A549 (cell line): ENCODE results near the gene LCK. TPM values are rescaled to one million over a fixed set of nuclear protein-coding genes. Genes with fewer than 3 reads are reported as not detected.

Experiments
- ATAC-seq, 2 experiments: fragments of 200-7000 bp in 1 of 2; fragments of >200 bp in 1 of 2; cut with Nextera tagmentation in 1 of 2; cut with Tn5 transposase in 1 of 2; 3 replicates each; pipeline versions ENCODE4 v1.8.0 to v1.9.1; 2018 to 2020; ENCODE audit warnings: mild to moderate bottlenecking in 1 of 2, moderate library complexity in 1 of 2
- CTCF ChIA-PET: fragments of 300-600 bp; sonication (Branson Sonifier 250); formaldehyde crosslinking; extraction: SDS; loops from one replicate; lab custom pipeline; 2021; ENCODE audit warnings: antibody characterized with exemption, inconsistent platforms; lab: Yijun Ruan, JAX
- POLR2A ChIA-PET: fragments of 350-600 bp; formaldehyde crosslinking; extraction: SDS; loops from one replicate; lab custom pipeline; 2021; ENCODE audit warnings: antibody characterized with exemption, inconsistent platforms; lab: Yijun Ruan, JAX
- DNase-seq, 2 experiments: peaks; one replicate each; pipeline versions ENCODE4 v3.0.0 to v3.0.0-alpha.2; 2011 to 2016; ENCODE audit warnings: low read depth in 1 of 2, low spot score in 1 of 2
- FAIRE-seq: peaks from 2 replicates; lab custom pipeline; 2011; peaks lifted over from hg19 to GRCh38; lab: Jason Lieb, UNC
- H3K27ac ChIP-seq, 2 experiments: fragments of >200 bp; sonication (Bioruptor Twin); formaldehyde crosslinking; 3 replicates each; pipeline ENCODE4 v1.5.1; 2016 to 2017
- H3K4me1 ChIP-seq: fragments of >200 bp; sonication (Bioruptor Twin); formaldehyde crosslinking; 3 replicates; pipeline ENCODE4 v1.6.1; 2016
- H3K4me2 ChIP-seq: fragments of >200 bp; sonication (Bioruptor Twin); formaldehyde crosslinking; 3 replicates; pipeline ENCODE4 v1.6.1; 2016
- H3K4me3 ChIP-seq: fragments of >200 bp; sonication (Bioruptor Twin); formaldehyde crosslinking; 3 replicates; pipeline ENCODE4 v1.5.1; 2016
- H3K9me3 ChIP-seq: fragments of >200 bp; sonication (Bioruptor Twin); formaldehyde crosslinking; 3 replicates; pipeline ENCODE4 v1.6.1; 2016
- ATOH8 ChIP-seq: fragments of 250-450 bp; sonication (Bioruptor Pico); IDR thresholded peaks from 2 replicates; pipeline ENCODE4 v1.5.0; 2020; ENCODE audit warnings: low read depth, mild to moderate bottlenecking, moderate library complexity
- CBX8 ChIP-seq: fragments of 200-600 bp; sonication (generic); IDR thresholded peaks from 2 replicates; pipeline ENCODE4 v1.6.1; 2016
- CHD2 ChIP-seq: fragments of 150-350 bp; IDR thresholded peaks from 2 replicates; pipeline ENCODE4 v1.6.1; 2014; ENCODE audit warnings: low read length; ENCODE audit not compliant: partially characterized antibody
- CTCF ChIP-seq: fragments of >200 bp; sonication (Bioruptor Twin); formaldehyde crosslinking; IDR thresholded peaks from 3 replicates; pipeline ENCODE4 v1.5.1; 2016
- EHMT2 ChIP-seq: fragments of 200-600 bp; sonication (generic); IDR thresholded peaks from 2 replicates; pipeline ENCODE4 v1.6.1; 2016; ENCODE audit warnings: antibody characterized with exemption, low read depth, mild to moderate bottlenecking, moderate library complexity
- ELK1 ChIP-seq: fragments of 150-350 bp; IDR thresholded peaks from 2 replicates; pipeline ENCODE4 v1.6.1; 2014; ENCODE audit warnings: low read depth, mild to moderate bottlenecking, low read length
- EP300 ChIP-seq, 2 experiments: fragments of >200 bp; sonication (Bioruptor Twin); formaldehyde crosslinking; IDR thresholded peaks; 2 replicates in 1 of 2; 3 replicates in 1 of 2; pipeline ENCODE4 v1.6.1; 2016 to 2017
- HEYL ChIP-seq: fragments of 250-450 bp; sonication (Bioruptor Pico); IDR thresholded peaks from 2 replicates; pipeline ENCODE4 v1.8.0; 2021; ENCODE audit warnings: mild to moderate bottlenecking, moderate library complexity
- JUNB ChIP-seq: fragments of >200 bp; sonication (Bioruptor Twin); formaldehyde crosslinking; IDR thresholded peaks from 2 replicates; pipeline ENCODE4 v1.6.1; 2016
- NFE2L2 ChIP-seq: fragments of 150-350 bp; conservative IDR thresholded peaks from 2 replicates; pipeline ENCODE4 v1.6.1; 2014; ENCODE audit warnings: low read length
- PBX3 ChIP-seq: IDR thresholded peaks from 2 replicates; pipeline ENCODE4 v1.6.1; 2012
- POLR2A ChIP-seq: IDR thresholded peaks from 2 replicates; pipeline ENCODE4 v1.6.1; 2012; ENCODE audit warnings: mild to moderate bottlenecking, low read length
- ZFP36 ChIP-seq: fragments of 450-650 bp; IDR thresholded peaks from 2 replicates; pipeline ENCODE4 v1.6.1; 2014; ENCODE audit warnings: borderline replicate concordance; ENCODE audit not compliant: partially characterized antibody
- ZSCAN20 ChIP-seq: fragments of 250-450 bp; sonication (Bioruptor Pico); IDR thresholded peaks from 2 replicates; pipeline ENCODE4 v1.8.0; 2022; ENCODE audit warnings: mild to moderate bottlenecking, moderate library complexity
- WGBS: methylation state at CpG from one replicate; pipeline ENCODE4 v1.1.6; 2017; ENCODE audit errors: missing lambda C conversion rate; 5-methylcytosine and 5-hydroxymethylcytosine counted together
- polyA plus RNA-seq, 4 experiments: library from polyadenylated mRNA; depleted of rRNA in 3 of 4; stranded (reverse); fragments of >200 nt; fragmentation: RNase III in 1 of 4; extraction: RNeasy Plus Mini Kit Qiagen cat#74134 plus additional on column Dnase treatment in 1 of 4; gene quantifications; 2 replicates in 3 of 4; 3 replicates in 1 of 4; pipeline ENCODE4 v1.2.3, GENCODE V29; 2011 to 2017

LCK gene
- polyA plus RNA-seq, 2 of the 4 experiments (the other 2 are of a cell fraction), result 0.03 TPM; not detected in 1

GRCh38 chr1:32303358-32303757 lies 52.3 kb downstream of the LCK start:
- ATAC-seq (no peak), FAIRE-seq (no peak), DNase-seq (no peak)
- no peak overlapping the region for H3K4me2 ChIP-seq
- peaks cover 10% of the 10 kb centered on the region; the same call in 2 of the 3 replicates for H3K9me3 ChIP-seq
- no peak overlapping the region for H3K4me3 ChIP-seq
- ChIA-PET CTCF (interaction anchor here (0.6 to 2.1 kb wide), 5 partner anchors 9 to 345 kb away, joined by 3 to 7 read pairs (median 4); no protein-coding TSS in a partner anchor), POLR2A (no interaction called here)
- H3K4me1 ChIP-seq, result peaks cover 10% of the 10 kb centered on the region; the same call in 2 of the 3 replicates
- H3K27ac ChIP-seq, result no peak overlapping the region
- 86% methylated on average over 3 of the region's 3 CpGs for WGBS
- no peak for TF ChIP-seq EP300 (IDR thresholded peaks at IDR 0.05)
- TF ChIP-seq CHD2, result no peak
- no peak for TF ChIP-seq HEYL (CRISPR knock-in tag)
- TF ChIP-seq CTCF, result no peak
- no peak for TF ChIP-seq POLR2A
- no peak for TF ChIP-seq CBX8
- TF ChIP-seq ELK1, result no peak
- TF ChIP-seq, all 56 proteins: peak for 0

GRCh38 chr1:32303997-32304622 lies 53.0 kb downstream of the LCK start:
- WGBS, result 93% methylated on average over 3 of the region's 3 CpGs
- TF ChIP-seq PBX3 (no peak), NFE2L2 (no peak), POLR2A (no peak), JUNB (no peak), ATOH8 (no peak), EHMT2 (no peak), ZSCAN20 (CRISPR knock-in tag) (no peak), EP300 (IDR thresholded peaks at IDR 0.05) (no peak)
- Histone ChIP-seq H3K4me1 (peaks cover 15% of the 10 kb centered on the region; the same call in 2 of the 3 replicates), H3K27ac (no peak overlapping the region), H3K9me3 (peaks cover 10% of the 10 kb centered on the region; the same call in 2 of the 3 replicates), H3K4me3 (no peak overlapping the region), H3K4me2 (no peak overlapping the region)
- DNase-seq (no peak), FAIRE-seq (no peak), ATAC-seq (no peak)
- POLR2A ChIA-PET, result no interaction called here
- CTCF ChIA-PET, result interaction anchor here (0.6 to 2.1 kb wide), 5 partner anchors 8 to 344 kb away, joined by 3 to 7 read pairs (median 4); no protein-coding TSS in a partner anchor

- Histone ChIP-seq H3K9me3 (peaks cover 10% of the 10 kb centered on the region; the same call in 2 of the 3 replicates), H3K27ac (no peak overlapping the region), H3K4me2 (no peak overlapping the region), H3K4me3 (no peak overlapping the region), H3K4me1 (peaks cover 27% of the 10 kb centered on the region; the same call in 2 of the 3 replicates)
- ChIA-PET CTCF (interaction anchor here (0.7 to 2.8 kb wide), 2 partner anchors 12 to 990 kb away, joined by 3 to 15 read pairs; no protein-coding TSS in a partner anchor), POLR2A (no interaction called here)
- ATAC-seq, result no peak
- no peak for FAIRE-seq
- whole genome bisulfite sequencing, result 100% methylated on average over 2 of the region's 2 CpGs
- TF ChIP-seq EHMT2, result no peak
- TF ChIP-seq ZFP36, result peak; percentile 43
- no peak for DNase-seq
Observed at GRCh38 chr1:32305310-32305709, 54.2 kb downstream of the LCK start.
